CMK (cell line): Measurements from ENCODE around the gene CAT.
"Not testable (repeated sequence)": the region's sequence is repeated elsewhere in the genome, so short reads cannot be mapped to it uniquely, and the experiment has no call there.

ENCODE experiments used
- DNase-seq: peaks from one replicate; pipeline ENCODE4 v3.0.0-alpha.2; 2010; ENCODE audit warnings: low read depth

CAT gene

DNA sequence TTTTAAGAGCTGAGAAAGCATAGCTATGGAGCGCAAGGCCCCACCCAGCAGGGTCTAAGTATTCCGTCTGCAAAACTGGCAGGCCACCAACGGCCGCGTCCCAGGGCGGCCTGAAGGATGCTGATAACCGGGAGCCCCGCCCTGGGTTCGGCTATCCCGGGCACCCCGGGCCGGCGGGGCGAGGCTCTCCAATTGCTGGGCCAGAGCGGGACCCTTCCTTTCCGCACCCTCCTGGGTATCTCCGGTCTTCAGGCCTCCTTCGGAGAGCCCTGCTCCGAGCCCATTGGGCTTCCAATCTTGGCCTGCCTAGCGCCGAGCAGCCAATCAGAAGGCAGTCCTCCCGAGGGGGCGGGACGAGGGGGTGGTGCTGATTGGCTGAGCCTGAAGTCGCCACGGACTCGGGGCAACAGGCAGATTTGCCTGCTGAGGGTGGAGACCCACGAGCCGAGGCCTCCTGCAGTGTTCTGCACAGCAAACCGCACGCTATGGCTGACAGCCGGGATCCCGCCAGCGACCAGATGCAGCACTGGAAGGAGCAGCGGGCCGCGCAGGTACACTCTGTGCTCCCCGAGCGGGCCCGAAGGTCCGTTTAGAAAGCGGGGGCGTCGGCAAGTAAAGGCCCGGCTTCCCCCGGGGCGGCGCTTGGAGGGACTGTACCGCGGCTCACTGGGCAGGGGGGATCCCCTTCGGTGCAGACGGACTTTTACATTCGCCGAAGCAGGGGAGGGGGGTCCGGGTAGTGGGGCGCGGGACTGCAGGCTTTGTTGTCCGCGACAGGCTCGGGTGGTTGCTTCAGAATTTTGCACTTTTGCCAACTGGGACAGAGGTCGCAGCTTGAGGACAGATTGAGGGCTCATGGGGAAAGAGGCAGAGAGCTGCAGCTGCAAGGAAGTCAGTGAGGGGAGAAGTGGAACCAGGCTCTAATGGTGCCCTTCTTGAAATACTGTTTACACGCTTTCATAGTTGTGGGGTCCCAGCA is at the start of gene CAT:
Gene CAT (plus strand): TSS at position 406 of the 979 bp plus-strand sequence. CDS start 80 bp downstream, at position 486.
- DNase-seq, result peak; percentile 90

DNA sequence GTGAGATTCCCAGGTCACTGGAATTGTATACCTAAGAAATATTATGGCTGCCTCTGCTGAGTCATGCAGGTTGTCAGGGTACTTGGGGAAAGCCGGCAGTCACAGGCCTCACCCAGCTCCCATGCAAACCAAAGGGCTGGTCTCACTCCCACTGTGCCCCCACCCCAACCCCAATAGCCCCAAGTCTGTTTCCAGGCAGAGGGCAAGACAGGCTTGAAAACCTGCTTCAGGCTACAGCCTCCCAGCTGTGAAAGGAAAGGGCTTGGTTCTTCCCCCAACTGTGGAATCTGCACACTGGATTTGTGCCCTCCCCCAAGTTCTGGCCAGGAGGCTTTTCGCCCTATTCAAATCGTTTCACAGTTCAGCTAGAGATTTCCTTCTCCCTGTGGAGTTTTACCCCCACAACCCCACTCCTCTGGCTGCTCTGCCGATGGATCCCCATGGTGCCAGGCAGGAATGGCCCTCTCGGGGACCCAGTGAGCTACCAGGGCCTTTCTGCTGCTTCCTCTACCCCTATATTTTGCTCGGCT is 43.9 kb upstream of the CAT start:
- DNase-seq, result no peak

DNA sequence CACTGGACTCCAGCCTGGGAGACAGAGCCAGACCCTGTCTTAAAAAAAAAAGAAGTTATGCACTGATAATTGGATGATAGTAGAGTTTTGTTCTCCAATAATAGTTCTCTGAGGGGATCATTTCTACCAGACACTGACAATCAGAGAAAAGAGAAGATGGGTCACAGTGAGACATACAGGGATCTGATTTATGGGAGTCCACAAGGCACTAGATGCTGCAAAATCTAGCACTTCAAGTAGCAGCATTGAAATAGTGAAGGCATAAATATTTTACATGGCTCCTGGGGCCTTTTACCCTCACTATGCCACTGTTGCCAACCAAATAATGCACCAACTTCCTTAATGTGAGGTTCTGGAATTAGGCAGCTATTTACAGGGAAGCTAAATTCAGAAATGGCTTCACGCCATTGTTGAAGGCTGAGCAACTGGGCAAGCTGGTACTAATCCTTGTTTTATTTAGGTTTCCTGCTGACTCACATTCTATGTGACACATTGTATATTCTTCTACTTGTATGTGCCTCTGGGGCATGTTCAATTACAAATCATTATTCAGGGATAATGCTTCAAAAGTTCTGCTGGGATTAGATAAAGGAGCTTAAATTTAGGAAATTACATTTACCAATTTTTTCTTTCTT is 42.7 kb upstream of the CAT start:
- DNase-seq, result no peak

DNA sequence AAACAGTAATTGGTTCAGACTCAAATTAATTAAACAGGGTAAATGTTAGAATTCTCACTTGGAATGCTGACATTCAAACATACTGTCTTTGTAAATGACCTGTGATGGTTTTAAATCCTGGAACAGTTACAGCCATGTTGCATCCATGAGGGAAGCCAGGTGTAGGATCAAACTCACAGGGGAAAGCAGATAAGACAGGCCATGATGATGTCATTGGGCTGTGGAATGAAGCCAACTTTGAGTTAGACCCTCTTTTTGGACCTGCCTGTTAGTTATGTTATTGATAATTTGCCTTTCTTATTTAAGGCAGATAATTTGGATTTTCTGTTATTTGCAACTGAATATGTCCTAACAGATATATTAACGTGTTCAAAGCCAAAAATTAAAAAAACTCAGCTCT is 41.6 kb upstream of the CAT start:
- no peak for DNase-seq

DNA sequence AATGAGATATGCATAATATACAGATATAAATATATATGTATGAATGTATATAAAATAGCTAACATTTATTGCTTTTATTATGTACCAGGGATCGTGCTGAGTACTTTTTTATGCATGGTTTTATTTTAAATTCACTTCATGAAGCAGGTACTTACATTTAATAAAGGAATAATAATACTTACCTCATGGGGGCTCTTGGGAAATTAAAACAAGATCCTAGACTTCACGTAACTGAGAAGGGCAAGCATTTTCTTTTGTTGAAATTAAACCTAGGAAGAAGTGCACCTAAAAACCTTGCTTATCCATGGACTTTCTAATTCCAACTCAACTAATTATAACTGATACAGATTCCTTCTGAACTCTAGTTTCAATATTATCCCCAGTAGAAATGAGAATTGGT is 40.9 kb upstream of the CAT start:
- no peak for DNase-seq

DNA sequence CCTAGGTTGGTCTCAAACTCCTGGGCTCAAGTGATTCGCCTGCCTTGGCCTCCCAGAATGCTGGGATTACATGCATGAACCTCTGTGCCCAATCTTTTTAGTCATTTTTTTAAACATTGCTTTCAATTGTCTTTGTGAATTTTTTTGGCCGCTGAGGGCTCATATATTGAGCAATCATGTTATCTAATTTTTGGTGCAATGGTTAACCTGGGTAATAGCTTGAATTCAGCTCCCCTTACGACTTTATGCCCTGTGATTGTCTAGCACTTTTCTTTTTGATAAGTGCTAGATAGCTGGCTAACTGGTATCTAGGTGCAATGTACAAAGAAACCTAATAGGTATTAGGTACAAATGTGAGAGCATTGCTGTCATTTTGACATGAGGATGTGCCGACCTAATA is 35.3 kb upstream of the CAT start:
- DNase-seq, result no peak

DNA sequence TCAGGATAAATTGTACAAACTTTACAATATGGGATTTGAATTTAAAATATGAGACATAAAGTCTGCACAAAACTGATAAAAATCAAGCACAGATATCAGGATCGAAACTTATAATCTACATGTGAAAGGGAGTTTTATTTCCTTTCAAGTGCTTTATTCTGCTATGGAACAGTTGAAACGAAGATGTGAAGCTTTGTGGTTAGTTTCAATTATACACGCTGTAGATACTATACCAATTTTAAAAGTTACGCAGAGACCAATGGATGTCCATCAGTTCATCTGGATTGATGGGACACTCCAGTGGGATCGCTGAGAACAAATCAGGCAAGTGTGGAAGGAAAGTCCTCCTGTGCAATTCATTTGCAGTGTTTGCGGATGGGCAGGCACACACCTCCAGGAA is 34.5 kb upstream of the CAT start:
- no peak for DNase-seq

DNA sequence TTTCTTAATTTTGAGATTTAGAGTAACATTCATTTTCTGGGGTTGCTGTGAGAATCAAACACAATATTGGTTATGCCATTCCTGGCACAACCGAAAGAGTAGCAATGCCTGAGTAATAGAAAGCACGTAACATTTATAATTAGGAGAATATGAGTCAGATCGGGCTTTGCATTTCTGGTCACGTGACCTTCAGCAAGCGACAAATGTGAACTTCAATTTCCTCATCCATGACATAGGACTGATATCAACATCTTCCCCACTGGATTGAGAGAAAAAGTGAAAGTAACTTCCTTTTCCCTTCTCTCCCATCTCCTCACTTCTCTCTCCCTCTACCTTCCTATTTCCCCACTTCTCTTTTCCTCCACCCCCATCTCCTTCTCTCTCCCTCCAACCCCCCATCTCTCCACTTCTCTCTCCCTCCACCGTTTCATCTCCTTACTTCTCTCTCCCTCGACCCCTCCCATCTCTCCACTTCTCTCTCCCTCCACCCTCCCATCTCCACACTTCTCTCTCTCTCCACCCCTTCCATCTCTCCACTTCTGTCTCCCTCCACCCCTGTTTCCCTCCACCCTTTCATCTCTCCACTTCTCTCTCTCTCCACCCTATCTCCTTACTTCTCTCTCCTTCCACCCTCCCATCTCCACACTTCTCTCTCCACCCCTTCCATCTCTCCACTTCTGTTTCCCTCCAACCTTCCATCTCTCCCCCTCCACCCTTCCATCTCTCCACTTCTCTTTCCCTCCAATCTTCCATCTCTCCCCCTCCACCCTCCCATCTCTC is 33.5 kb upstream of the CAT start:
- no peak for DNase-seq

DNA sequence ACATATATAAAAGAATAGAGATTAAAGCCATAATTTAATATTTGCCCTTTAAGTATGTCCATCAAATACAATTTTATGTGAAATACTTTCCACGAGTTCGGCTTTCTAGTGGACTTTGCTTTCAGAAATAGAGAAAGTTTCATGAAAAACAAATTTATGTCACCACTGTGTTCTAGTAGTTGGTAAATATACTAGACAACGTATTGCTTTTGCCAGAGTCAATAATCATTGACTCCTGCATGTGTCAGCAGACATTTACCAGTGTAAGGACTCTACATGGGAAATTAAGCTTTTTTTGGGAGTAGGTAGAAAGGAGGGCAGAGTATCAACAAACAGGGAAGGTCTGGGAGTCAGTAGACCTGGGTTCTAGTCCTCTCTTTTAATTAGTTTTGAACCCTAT is 32.3 kb upstream of the CAT start:
- no peak for DNase-seq

DNA sequence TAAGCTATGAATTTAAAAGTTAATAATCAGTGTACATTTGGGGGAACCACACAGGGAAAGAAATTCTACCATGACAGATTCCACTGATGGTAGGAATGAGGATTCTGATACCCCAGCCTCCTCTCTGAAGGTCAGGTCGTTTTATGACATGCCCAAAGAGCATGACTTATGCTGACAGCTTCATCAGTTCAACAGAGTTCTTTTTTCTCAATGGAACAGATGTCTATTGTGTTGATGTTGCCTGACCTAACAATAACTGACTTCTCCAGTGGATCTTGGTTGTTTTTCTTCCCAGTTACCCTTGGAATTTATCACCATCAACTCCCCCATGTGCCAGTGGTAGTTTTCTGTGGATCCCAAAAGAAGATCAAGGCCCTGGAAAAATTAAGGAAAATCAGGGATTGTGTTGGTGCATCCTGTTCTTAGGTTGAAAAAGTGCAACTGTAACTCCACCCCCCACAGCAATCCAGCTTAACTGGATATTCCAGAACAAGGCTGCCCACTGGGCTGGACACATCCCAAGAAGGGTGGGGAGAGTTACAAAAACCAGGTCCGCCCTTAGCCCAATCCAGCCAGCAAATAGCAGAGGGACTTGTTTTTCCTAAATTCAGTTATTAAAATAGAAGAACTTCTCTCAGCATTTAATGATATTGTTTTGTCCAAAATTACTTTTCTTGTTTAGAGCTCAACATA is 31.5 kb upstream of the CAT start:
- no peak for DNase-seq

DNA sequence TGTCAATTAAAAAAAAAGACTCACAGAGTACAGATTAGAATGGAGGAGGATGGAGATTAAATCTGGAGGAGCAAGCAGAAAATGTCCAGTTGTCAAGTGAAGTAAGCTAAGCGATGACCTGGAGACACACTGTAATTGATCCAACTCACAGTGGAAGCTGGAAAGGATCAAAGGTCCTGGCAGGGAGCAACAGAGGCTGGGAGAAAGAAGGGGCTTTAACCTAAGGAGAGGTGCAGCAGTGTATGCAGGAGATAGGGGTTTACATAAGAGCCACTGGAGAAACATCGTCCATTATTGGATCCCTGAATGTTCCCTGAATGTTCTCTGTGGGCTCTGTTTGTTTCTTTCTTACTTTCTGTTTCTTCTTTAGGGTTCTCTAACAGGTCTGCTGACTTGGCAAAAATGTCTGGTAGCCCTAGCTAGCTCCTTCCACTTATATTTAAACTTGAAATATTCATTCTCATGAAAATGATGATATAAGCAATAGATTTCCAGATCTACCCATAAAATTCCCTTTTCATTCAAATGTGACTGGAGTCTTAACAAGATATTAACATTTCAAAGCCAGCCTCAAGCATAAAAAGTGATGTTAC is 30.1 kb upstream of the CAT start:
- DNase-seq, result no peak

DNA sequence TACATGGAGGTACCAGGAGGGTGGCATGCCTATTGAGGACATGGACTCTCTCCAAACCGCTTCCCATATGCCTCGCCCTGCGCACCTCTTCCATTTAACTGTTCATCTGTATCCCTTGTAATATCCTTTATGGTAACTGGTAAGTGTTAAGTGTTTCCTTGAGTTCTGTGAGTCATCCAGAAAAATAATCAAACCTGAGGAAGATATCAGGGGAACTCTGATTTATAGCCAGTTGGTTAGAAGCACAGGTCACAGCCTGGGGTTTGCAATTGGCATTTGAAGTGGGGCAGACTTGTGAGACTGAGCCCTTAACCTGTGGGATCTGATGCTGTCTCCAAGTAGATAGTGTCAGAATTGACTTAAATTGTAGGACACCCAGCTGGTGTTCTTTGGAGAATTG is 27.6 kb upstream of the CAT start:
- no peak for DNase-seq

DNA sequence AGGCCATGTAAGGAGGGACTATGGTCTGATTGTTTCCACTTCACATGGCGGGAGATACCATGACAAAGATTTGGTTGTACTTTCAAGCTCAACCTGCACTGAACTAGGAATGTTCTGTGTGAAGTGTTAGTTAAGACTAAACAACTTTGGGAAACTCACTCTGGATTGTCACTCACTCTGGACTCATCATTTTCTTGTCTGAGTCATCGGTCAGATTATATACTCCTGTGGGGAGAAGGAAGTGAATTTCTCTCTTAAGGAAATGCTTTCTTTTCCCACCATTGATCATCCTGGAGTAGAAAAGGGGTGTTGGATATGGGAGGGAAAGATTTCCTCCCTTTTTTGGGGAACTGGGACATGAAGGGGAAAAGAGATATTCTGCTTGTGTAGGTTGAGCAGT is 26.9 kb upstream of the CAT start:
- DNase-seq, result no peak

DNA sequence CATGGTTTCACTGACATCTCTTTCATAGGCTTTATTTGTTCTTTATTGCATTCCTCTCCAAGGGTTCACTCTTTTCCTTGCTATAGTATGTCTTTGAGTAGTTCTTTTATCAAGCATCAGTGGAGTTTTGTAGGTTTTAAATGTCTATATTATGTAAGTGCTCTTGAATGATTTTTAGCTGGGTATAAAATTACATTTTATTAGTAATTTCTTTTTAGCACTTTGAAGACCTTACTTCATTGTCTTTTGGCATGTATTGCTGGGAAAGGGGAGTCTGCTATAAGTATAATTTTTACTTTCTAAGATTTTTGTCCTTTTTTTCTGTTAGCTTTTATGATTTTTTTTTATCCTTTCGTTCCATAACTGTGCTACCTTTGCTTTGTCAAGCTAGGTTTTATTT is 25.5 kb upstream of the CAT start:
- DNase-seq, result no peak

DNA sequence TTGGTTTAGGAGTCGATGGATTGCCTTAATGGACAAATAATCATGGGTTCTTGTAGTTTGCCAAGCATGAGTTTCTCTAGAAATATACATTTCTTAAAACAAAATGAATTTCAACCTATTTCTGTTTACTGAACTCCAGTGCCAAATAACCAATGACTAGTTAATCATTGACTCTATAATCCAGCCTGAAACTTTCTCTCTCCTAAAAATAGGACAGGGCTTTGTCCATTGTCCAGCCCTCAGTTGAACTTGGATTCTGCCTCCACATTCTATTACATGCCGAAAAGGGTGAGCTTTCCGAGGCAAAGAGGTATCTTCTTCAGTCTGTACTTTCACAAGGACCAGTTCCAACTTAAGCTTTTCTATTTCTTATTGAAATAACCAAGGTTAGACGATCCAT is 23.2 kb upstream of the CAT start:
- no peak for DNase-seq

DNA sequence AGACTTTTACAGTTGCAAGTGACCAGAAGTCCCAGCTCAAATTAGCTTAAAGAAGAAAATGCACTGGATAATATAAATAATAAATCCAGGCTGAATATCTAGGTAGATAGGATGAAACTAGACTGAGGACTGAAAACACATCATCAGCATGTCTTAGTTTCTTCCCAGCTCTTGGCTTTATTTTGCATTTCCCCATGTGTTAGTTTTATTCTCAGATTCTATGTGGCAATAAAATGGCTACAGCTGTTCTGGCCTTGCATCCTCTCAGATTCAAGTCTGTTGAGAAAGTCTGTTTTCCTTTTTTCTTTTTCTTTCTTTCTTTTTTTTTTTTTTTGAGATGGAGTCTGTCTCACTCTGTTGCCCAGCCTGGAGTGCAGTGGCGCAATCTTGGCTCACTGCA is 22.6 kb upstream of the CAT start:
- DNase-seq, result no peak

DNA sequence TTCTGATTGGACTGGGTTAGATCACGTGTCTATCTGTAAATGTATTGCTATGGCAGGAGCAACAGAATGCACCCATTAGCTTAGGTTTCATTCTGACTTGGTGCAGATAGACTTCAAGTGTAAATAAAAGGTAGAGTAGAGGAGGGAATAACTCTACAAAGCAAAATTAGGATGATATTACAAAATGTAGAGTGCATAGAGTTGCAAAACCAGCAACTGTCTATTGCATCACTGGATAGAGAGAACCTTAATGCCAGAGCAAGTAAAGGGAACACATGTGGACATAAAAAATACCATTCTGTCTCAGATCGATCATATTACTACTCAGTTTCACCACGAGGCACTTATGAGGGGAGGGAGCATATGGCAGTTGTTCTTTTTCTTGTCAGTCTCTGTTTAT is 22.0 kb upstream of the CAT start:
- no peak for DNase-seq

DNA sequence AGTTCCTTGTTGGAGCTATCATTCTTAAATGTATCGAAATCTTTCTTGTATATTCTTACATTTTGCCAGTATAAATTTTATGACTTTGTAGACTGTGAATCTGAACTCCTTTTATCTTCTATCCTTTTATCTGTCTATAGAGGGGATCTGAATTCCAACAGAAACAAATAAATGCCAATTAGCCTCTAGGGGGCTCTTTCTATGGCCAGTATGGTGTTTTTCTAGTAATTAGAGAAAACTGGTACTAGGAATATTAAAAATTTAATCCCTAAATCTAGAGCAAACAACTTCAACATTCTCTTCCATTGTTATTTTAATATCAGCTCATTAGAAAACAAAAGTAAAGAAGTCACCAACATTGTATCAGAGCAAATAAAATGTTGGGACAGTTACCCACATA is 21.5 kb upstream of the CAT start:
- DNase-seq, result no peak

DNA sequence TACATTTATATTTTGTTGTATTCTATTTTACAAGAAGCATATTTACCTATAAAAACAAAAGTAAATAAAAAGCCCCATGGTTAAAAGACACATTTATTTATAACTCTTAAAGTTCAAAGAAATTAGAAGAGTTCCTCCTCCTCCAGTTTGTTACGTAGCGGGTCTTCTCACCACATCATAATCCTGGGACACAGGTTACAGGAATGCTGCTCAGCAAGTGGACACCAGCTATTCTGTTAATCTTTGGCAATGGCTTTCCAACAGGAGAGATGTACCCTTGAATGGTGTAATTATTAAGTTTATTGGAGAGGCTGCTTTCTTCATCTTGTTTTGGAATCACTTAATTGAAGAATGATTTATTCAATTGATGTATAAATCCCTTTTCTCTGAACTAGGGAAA is 19.6 kb upstream of the CAT start:
- no peak for DNase-seq

DNA sequence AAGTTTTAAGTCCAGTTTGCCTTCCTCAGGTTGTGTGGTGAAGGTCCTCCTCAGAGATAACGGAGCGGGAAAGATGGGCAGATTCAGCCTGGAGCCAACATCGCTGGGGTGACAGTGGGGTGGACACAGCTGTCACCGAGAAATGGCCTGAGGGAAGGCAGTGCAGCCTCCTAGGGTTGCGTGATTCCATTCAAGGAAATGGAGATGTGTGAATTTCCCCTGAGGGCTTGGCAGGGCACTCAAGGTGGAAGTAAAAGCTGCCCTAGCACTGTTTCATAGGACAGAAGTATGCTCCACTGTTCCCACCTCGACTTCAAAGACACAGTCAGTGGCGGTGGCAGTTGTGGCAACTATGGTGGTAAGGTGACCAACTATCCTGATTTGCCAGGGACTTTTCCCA is 15.4 kb upstream of the CAT start:
- no peak for DNase-seq

DNA sequence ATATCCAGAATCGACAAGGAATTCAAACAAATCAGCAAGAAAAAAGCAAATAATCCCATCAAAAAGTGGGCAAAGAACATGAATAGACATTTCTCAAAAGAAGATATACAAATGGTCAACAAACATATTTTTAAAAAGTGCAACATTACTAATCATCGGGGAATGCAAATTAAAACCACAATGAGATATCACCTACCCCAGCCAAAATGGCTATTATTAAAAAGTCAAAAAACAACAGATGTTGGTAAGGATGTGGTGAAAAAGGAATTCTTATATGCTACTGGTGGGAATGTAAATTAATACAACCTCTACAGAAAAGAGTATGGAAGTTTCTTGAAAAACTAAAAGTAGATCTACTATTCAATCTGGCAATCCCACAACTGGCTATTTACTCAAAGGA is 13.9 kb upstream of the CAT start:
- DNase-seq, result not testable (repeated sequence)

DNA sequence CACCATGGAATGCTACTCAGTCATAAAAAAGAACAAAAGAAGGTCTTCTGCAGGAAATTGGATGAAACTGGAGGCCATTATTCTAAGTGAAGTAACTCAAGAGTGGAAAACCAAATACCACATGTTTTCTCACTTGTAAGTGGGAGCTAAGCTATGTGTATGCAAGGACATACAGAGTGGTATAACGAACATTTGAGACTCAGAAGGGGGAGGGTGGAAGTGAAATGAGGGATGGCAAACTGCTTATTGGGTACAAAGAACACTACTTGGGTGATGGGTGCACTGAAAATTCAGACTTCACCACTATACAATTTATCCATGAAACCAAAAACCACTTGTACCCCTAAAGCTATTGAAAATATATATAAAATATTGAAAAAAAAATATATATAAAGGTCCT is 13.4 kb upstream of the CAT start:
- no peak for DNase-seq
